Smooth muscle cell of the brain vasculature (primary cell): ENCODE results near the gene CCDC6.
"Not testable (repeated sequence)": the region's sequence is repeated elsewhere in the genome, so short reads cannot be mapped to it uniquely, and the experiment has no call there.

Source experiments
- DNase-seq: peaks from one replicate; pipeline ENCODE4 v3.0.0-alpha.2; 2012; ENCODE audit warnings: low read depth, low spot score

CCDC6 gene

GRCh38 chr10:59906417-59907202 is at the start of gene CCDC6:
TSS of gene CCDC6 (minus strand) at chr10:59906556. CDS start at chr10:59906424, 132 bp downstream.
- peak; percentile 73 for DNase-seq

GRCh38 chr10:59954296-59954695 is 47.9 kb upstream of the CCDC6 start:
- DNase-seq: no peak

- DNase-seq: not testable (repeated sequence)
These were observed 47.4 kb upstream of the CCDC6 start for GRCh38 chr10:59953711-59954110.

- no peak for DNase-seq
These were observed 43.7 kb upstream of the CCDC6 start for GRCh38 chr10:59950105-59950504.

- DNase-seq: no peak
These were observed 43.3 kb upstream of the CCDC6 start for GRCh38 chr10:59949608-59950007.

GRCh38 chr10:59945991-59946390 is 39.6 kb upstream of the CCDC6 start:
- DNase-seq: no peak

GRCh38 chr10:59945590-59945989 is 39.2 kb upstream of the CCDC6 start:
- no peak for DNase-seq

- DNase-seq: no peak
These were observed 38.1 kb upstream of the CCDC6 start for GRCh38 chr10:59944339-59944935.

- DNase-seq: no peak
These were observed 36.2 kb upstream of the CCDC6 start for GRCh38 chr10:59942556-59942955.

- DNase-seq: no peak
These were observed 31.4 kb upstream of the CCDC6 start for GRCh38 chr10:59937720-59938119.

GRCh38 chr10:59934701-59935100 is 28.3 kb upstream of the CCDC6 start:
- DNase-seq: no peak

- DNase-seq: not testable (repeated sequence)
These were observed 24.6 kb upstream of the CCDC6 start for GRCh38 chr10:59930788-59931521.

GRCh38 chr10:59926086-59926485 is 19.7 kb upstream of the CCDC6 start:
- no peak for DNase-seq

- DNase-seq: no peak
These were observed 16.6 kb upstream of the CCDC6 start for GRCh38 chr10:59922907-59923306.

GRCh38 chr10:59917922-59918321 is 11.6 kb upstream of the CCDC6 start:
- DNase-seq: no peak

- DNase-seq: no peak
These were observed 7.3 kb upstream of the CCDC6 start for GRCh38 chr10:59913547-59914237.

- DNase-seq: no peak
These were observed 4.5 kb upstream of the CCDC6 start for GRCh38 chr10:59910867-59911266.

- DNase-seq: no peak
These were observed 3.5 kb upstream of the CCDC6 start for GRCh38 chr10:59909815-59910214.

GRCh38 chr10:59908808-59909143 is 2.4 kb upstream of the CCDC6 start:
- no peak for DNase-seq

GRCh38 chr10:59907918-59908807 is 1.8 kb upstream of the CCDC6 start:
- peak; percentile 39 for DNase-seq

- no peak for DNase-seq
These were observed 1.2 kb upstream of the CCDC6 start for GRCh38 chr10:59907537-59907917.
